Left ventricle myocardium inferior (tissue), 1 donor: ENCODE results near the gene C21orf91. TPM values are rescaled to one million over a fixed set of nuclear protein-coding genes. Genes with fewer than 3 reads are reported as not detected.

Experiments
- DNase-seq: peaks from one replicate; pipeline ENCODE4 v3.0.0-alpha.2; 2020
- H3K27ac ChIP-seq: fragments of 200-600 bp; replicated peaks from 2 replicates; pipeline ENCODE4 v1.8.0; 2021
- H3K27me3 ChIP-seq: fragments of 200-600 bp; 2 replicates; pipeline ENCODE4 v1.8.0; 2021; ENCODE audit warnings: low read depth
- H3K36me3 ChIP-seq: fragments of 200-600 bp; 2 replicates; pipeline ENCODE4 v1.8.0; 2021
- H3K4me1 ChIP-seq: fragments of 200-600 bp; 2 replicates; pipeline ENCODE4 v1.8.0; 2021
- H3K4me3 ChIP-seq: fragments of 200-600 bp; 2 replicates; pipeline ENCODE4 v1.8.0; 2021; ENCODE audit warnings: mild to moderate bottlenecking, moderate library complexity
- H3K9me3 ChIP-seq: fragments of 200-600 bp; replicated peaks from 2 replicates; pipeline ENCODE4 v1.8.0; 2021
- intact Hi-C: fragments of 100-400 bp; cut with micrococcal nuclease; formaldehyde crosslinking; loops from one replicate; pipeline ENCODE4 v1.11.0; 2022
- total RNA-seq: library from RNA; stranded (reverse); fragmentation: NEBNext Ultra II Directional; extraction: Animal tissue kit (Norgen Biotek cat#: 25700); gene quantifications from one replicate; pipeline ENCODE4 v1.2.1, GENCODE V29; 2021
- TF ChIP-seq, protein P1 (sequence below): fragments of 200-600 bp; IDR thresholded peaks from 2 replicates; pipeline ENCODE4 v1.8.0; 2021; ENCODE audit warnings: antibody characterized with exemption, mild to moderate bottlenecking, borderline replicate concordance
- donor health status: DM: no; HTN: yes; CAD: no; lungs with severe emphysema.

Gene C21orf91
- total RNA-seq, 1 donor from 2014 or later = 10.2 TPM

DNA sequence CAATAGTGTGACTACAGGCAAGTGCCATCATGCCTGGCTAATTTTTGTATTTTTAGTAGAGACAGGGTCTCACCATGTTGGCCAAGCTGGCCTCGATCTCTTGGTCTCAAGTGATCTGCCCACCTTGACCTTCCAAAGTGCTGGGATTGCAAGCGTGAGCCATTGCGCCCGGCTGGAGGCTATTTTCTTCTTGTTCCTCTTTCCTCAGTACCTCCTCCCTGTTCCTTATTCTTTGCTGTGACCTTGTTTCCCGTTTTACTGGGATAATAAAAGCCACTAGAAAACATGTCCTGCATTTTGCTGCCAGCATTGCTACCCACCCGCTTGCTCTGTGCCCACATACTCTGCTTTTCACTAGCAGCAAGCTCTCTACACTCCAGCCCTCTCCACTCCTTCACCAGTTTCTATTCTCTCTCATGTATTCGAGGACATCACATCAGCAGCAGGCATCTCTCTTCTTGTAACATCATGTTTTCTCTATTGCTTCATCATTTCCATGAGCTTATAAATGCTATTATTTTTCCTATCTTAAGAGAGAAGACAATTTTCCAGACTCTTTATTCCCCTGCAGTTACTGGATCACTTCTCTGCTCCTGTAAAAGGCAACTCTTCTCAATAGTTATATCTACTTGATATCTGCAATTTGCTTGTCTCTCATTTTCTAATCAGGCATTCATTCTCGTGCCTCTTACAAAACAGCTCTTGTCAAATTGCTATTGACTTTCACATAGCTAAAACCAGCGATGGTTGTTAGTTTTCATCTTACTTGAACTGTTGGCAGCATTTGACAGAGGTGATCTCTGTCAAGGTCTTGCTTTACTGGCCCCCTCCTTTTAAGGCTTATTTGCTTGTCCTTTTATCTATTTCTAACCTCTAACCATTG is 34.5 kb upstream of the C21orf91 start:
- Histone ChIP-seq H3K4me1 (no peaks in the 10 kb centered on the region), H3K4me3 (no peak overlapping the region), H3K9me3 (peaks cover 11% of the 10 kb centered on the region), H3K27me3 (no peaks in the 10 kb centered on the region), H3K36me3 (no peaks in the 10 kb centered on the region), H3K27ac (no peak overlapping the region)
- DNase-seq = no peak
- intact Hi-C loops = no loop called here
- TF ChIP-seq, protein P1, sequence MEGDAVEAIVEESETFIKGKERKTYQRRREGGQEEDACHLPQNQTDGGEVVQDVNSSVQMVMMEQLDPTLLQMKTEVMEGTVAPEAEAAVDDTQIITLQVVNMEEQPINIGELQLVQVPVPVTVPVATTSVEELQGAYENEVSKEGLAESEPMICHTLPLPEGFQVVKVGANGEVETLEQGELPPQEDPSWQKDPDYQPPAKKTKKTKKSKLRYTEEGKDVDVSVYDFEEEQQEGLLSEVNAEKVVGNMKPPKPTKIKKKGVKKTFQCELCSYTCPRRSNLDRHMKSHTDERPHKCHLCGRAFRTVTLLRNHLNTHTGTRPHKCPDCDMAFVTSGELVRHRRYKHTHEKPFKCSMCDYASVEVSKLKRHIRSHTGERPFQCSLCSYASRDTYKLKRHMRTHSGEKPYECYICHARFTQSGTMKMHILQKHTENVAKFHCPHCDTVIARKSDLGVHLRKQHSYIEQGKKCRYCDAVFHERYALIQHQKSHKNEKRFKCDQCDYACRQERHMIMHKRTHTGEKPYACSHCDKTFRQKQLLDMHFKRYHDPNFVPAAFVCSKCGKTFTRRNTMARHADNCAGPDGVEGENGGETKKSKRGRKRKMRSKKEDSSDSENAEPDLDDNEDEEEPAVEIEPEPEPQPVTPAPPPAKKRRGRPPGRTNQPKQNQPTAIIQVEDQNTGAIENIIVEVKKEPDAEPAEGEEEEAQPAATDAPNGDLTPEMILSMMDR = no peak

DNA sequence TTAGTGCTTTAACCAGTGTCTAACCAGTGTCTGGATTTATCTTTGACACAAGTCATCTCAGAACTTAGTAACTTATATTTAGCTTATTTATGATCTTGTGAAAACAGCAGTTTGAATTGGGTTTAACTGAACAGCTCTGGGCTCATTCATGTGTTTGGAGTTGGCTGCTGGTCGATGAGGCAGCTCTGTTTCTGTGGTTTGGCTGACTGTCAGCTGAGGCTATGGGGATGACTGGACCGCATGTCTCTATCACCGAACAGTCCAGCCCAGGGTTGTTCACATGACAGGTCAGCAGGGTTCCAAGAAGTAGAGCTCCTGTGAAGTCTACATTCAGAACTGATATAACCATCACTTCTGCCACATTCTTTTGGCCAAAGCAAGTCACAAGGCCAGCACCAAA is 29.1 kb upstream of the C21orf91 start:
- no peaks in the 10 kb centered on the region for H3K36me3 ChIP-seq
- TF ChIP-seq, protein P1 = no peak
- H3K27ac ChIP-seq = no peak overlapping the region
- DNase-seq = peak; percentile 15
- H3K27me3 ChIP-seq = no peaks in the 10 kb centered on the region
- peaks cover 11% of the 10 kb centered on the region for H3K9me3 ChIP-seq
- H3K4me3 ChIP-seq = no peak overlapping the region
- intact Hi-C loops = no loop called here
- no peaks in the 10 kb centered on the region for H3K4me1 ChIP-seq

DNA sequence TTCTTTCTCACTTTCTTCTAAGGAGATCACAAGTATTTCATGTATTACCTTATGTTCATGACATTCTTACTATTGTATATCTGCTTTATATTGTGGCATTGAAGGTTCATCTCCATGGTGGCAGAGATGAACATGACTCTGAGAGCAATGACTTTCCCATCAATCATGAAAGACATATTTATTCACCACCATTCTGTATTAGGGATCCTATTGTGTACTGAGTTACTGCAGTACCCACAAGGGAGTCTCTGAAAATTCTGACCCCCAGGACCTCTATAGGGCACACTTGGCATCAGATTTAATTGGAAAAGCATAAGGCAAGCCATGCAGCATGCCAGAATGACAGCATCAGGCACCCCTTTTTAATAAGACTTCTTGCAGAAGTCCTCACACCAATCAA is 21.9 kb upstream of the C21orf91 start:
- TF ChIP-seq, protein P1 = no peak
- intact Hi-C loops = no loop called here
- H3K27ac ChIP-seq = no peak overlapping the region
- no peak overlapping the region for H3K4me3 ChIP-seq
- H3K27me3 ChIP-seq = no peaks in the 10 kb centered on the region
- no peaks in the 10 kb centered on the region for H3K9me3 ChIP-seq
- H3K36me3 ChIP-seq = no peaks in the 10 kb centered on the region
- DNase-seq = no peak
- no peaks in the 10 kb centered on the region for H3K4me1 ChIP-seq

DNA sequence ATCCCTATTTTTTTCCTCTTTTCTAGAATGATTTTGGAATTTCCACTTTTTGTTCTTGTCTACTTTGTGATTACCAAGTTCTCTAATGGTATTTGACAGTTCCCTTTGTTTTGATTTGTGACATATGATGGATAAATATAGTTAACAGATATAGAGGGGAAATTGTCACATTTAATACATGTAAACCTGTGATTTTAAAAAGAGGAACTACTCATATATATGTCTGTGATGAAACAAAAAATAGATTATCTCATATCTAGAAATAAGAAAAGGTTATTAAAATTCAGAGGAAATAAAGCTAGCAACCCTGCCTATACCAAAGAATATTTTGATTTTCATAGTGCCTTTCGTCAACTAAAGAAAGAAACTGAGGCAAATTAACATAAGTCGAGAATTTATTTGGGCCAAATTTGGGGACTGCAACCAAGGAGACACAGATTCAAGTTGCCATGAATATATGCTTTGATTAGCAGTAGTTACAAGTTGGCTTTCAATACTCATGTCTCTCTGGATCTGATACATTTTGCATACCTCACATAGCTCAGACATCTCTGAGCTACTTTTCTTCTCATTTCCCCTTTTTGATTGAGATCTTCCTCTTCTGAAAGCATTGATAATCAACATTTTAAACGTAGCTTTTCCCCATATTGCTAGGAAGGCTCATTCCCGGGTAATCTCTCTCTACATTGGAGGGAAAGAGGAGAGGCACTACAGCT is 15.6 kb upstream of the C21orf91 start:
- Histone ChIP-seq H3K27ac (no peak overlapping the region), H3K4me1 (no peaks in the 10 kb centered on the region), H3K36me3 (no peaks in the 10 kb centered on the region), H3K4me3 (no peak overlapping the region), H3K9me3 (no peaks in the 10 kb centered on the region), H3K27me3 (no peaks in the 10 kb centered on the region)
- TF ChIP-seq, protein P1 = no peak
- no peak for DNase-seq
- intact Hi-C loops = no loop called here

DNA sequence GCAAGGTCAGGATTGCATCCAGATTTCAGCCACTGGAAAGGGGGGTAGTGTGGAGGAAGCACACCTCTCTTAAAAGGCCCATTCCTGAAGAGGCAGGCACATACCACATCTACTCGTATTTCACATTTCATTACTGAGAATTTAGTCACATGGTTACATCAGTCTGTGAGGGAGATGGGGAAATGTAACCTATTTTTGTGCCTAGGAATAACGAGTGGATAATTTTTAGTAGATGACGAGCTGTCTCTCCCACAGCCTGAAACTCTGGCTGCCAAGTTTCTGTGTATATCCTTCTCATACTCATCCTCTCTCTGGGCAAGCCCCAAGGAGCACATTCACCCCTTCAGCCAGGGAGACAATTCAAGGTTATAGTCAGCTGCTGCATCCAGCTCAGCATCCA is 10.3 kb upstream of the C21orf91 start:
- intact Hi-C loops = no loop called here
- H3K4me1 ChIP-seq = no peaks in the 10 kb centered on the region

More for the DNA sequence above, 10.3 kb upstream of the C21orf91 start:
- no peaks in the 10 kb centered on the region for H3K27me3 ChIP-seq
- TF ChIP-seq, protein P1 = no peak
- H3K27ac ChIP-seq = no peak overlapping the region
- no peaks in the 10 kb centered on the region for H3K36me3 ChIP-seq
- no peaks in the 10 kb centered on the region for H3K9me3 ChIP-seq
- no peak overlapping the region for H3K4me3 ChIP-seq
- no peak for DNase-seq
